Activated CD8-positive, alpha-beta memory T cell treated with anti-CD3 and anti-CD28 coated beads, Interleukin-2, amount 50 U/mL, for 4 hours (primary cell): ENCODE data around the gene GARIN3.

Experiments
- DNase-seq: peaks from one replicate; pipeline ENCODE4 v3.0.0-alpha.2; 2020

Gene GARIN3

DNA sequence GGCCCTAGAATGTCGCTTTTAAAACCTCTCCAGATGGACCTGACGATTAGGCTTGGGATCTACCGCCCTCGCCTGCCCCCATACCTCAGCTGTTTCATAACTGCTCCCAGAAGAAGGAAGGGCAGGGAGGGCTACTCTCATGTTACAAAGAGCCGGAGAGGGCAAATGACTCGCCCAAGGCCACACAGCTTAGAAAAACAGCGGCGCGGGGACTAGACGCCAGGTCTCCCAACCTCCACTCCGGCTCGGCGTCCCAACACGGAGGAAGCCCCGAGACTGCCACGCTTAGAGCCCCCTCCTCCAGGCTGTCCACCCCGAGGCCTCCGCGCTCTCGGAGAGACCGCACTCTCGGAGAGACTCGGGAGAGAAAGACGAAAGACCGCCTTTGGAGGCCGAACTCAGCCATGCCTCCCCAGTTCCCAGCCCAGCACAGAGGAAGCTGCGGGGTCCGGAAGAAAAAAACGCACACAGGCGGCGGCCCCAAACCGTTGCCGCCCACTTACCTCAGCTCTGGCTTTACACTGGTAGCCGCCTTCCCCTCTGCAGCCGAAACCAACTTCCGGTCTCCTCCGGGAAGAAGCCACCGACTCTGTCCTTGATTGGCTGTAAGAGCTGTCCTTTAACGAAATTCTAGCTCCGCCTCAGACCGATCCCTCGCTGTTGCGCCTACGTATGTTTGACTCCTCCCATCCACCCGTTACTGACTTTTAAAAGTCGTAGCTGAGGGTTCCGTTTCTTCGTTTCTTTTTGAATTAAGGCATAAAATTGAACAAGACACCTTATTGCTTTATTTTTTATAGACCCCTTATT lies 23.5 kb downstream of the GARIN3 start, which contains the start of gene MED7:
TSS of gene MED7 (minus strand) at position 549 of the 810 bp plus-strand sequence. CDS start 3,434 bp downstream, outside the sequence.
- DNase-seq = peak; percentile 85

GRCh38 chr5:157137691-157138090 lies 28.4 kb downstream of the GARIN3 start:
- no peak for DNase-seq

- no peak for DNase-seq
Measured at GRCh38 chr5:157132281-157132612, 33.8 kb downstream of the GARIN3 start.

DNA sequence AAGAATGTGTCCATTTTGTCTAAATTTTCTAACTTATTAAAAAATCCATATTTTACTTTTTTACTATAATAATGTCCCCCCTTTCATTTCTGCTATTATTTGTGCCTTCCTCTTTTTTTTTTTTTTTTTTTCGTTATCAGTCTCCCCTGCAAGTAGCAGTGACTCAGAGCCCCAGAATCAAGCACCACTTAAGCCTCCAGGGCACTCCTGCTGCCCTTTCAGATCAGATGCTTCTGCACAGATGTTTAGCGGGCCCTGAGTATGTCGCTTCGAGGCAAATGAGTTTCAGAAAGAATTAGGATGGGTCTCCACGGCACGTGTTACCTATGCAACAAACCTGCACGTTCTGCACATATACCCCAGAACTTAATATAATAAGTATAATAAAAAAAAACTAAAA lies 35.1 kb downstream of the GARIN3 start:
- DNase-seq = no peak

- DNase-seq = no peak
Measured at GRCh38 chr5:157121709-157122108, 44.4 kb downstream of the GARIN3 start.

GRCh38 chr5:157120102-157120501 lies 46.0 kb downstream of the GARIN3 start:
- no peak for DNase-seq

- DNase-seq = no peak
Measured at GRCh38 chr5:157116483-157116954, 49.5 kb downstream of the GARIN3 start.

GRCh38 chr5:157115502-157115901 lies 50.6 kb downstream of the GARIN3 start:
- DNase-seq = no peak

GRCh38 chr5:157115012-157115411 lies 51.1 kb downstream of the GARIN3 start:
- DNase-seq = no peak

- DNase-seq = no peak
Measured at GRCh38 chr5:157113002-157113401, 53.1 kb downstream of the GARIN3 start.
